HG03280 (cell line): ENCODE measurements around the gene AFAP1.
"Not testable (repeated sequence)": the region's sequence is repeated elsewhere in the genome, so short reads cannot be mapped to it uniquely, and the experiment has no call there.

Source experiments
- ATAC-seq: cut with Tn5 transposase; IDR thresholded peaks from one replicate; pipeline ENCODE4 v1.9.1; 2021; ENCODE audit warnings: mild to moderate bottlenecking, moderate library complexity; ENCODE audit not compliant: unreplicated experiment

AFAP1 gene

DNA sequence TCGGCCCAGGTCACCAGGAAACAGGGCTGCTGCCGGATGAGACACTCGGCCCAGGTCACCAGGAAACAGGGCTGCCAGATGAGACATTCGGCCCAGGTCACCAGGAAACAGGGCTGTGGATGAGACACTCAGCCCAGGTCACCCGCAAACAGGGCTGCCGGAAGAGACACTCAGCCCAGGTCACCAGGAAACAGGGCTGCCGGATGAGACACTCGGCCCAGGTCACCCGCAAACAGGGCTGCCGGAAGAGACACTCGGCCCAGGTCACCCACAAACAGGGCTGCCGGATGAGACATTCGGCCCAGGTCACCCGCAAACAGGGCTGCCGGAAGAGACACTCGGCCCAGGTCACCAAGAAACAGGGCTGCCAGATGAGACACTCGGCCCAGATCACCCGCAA lies 21.5 kb downstream of the AFAP1 start:
- not testable (repeated sequence) for ATAC-seq

DNA sequence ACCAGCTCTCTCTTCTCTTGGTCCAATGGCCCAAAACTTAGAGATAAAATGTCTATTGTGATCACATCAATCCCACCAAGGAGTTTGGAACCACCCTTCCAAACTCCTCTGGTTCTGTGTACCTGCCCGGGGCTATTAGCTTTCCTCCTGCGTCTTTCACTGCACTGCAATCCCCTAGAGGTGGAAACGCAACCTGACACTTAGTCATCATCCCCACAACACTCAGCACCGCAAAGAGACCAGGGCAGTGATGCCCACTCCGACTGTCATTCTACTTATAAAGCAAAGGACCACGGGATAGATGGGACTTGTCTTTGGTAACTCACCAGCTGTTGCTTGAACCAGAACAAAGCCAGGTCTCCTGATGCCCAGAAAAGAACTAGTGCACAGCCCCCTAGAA lies 22.0 kb downstream of the AFAP1 start:
- no peak for ATAC-seq

DNA sequence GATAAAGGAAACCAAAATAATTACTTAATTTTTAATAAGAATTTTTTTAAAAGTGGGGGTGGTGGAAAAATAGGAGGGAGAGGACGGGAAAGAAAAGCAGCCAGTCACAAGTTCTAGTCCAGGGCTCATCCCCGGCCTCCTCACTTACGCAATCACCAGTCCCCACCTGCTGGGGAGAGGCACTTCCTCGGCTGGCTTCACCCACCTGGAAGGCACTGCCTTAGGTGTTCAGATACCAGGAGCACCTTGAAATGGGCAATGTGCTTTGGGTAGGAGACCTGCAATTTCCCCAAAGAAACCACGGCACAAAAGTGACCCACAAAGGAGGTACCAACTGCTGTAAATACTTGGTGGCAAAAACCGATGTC lies 23.8 kb downstream of the AFAP1 start:
- ATAC-seq, result no peak

DNA sequence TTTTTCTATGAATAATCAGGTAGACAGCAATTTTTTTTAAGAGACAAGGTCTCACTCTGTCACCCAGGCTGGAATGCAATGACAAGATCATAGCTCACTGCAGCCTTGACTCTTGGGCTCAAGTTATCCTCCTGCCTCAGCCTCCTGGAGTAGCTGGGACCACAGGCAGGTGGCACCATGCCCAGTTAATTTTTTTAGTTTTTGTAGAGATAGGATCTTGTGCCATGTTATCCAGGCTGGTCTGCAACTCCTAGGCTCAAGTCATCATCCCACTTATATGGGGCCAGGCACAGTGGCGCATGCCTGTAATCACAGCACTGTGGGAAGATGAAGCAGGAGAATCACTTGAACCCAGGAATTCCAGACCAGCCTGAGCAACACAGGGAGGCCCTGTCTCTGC lies 26.8 kb downstream of the AFAP1 start:
- no peak for ATAC-seq

DNA sequence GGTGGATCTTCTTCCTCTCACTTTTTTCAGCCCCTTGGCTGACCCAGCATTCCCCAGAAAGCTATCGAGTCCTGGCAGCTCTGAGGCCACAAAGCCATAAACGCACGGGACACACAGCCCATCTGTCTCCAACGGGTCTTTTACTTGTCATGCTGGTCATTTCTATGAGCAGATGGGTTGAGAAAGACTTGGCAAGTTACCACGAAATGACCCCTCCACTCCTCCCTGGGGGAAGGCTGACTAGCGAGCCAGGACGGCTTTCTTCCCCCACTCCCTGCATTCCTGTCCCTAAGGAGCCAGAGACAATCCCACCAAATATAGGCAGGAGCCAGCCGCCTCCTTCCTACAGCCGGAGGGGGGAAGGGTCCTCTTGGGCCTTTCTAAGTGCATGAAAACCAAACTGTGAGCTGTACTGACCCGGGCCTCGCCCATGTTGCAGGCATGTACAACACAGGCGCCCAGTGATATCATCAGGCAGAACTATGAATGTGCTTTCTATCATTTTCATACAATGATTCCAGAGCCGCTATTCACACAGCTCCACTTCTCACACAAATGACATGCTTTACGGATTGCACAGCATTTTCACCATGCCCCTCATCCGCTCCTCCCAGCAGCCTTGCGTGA lies 28.6 kb downstream of the AFAP1 start:
- no peak for ATAC-seq

DNA sequence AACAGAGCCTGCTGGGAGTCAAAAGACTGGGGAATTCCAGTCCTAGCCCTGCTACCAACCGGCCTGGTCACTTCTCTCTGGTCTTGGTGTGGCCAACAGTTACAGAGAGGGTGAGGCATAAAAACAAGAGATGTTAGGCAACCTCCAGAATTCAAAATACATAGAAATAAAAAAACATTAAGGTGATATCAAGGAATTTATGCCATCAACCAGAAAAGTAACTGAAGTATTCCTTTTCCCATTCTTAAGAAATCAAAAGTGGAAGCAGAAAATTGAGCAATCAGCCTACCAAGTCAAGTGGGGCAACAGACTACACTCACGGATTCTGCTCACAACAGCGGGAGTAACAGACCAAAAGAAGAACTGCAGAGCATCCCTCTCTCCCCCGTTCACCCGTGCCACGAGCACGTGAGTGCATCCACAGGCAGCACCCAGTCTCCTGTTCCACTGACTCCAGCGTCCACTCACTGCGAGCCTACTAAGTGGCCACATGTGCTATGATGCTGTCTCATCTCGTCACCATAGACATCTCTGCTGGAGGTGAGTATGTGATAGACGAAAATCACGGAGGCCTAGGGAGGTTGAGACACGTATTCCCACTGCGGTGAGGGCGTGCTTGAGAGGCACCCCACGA lies 29.3 kb downstream of the AFAP1 start:
- ATAC-seq, result no peak

DNA sequence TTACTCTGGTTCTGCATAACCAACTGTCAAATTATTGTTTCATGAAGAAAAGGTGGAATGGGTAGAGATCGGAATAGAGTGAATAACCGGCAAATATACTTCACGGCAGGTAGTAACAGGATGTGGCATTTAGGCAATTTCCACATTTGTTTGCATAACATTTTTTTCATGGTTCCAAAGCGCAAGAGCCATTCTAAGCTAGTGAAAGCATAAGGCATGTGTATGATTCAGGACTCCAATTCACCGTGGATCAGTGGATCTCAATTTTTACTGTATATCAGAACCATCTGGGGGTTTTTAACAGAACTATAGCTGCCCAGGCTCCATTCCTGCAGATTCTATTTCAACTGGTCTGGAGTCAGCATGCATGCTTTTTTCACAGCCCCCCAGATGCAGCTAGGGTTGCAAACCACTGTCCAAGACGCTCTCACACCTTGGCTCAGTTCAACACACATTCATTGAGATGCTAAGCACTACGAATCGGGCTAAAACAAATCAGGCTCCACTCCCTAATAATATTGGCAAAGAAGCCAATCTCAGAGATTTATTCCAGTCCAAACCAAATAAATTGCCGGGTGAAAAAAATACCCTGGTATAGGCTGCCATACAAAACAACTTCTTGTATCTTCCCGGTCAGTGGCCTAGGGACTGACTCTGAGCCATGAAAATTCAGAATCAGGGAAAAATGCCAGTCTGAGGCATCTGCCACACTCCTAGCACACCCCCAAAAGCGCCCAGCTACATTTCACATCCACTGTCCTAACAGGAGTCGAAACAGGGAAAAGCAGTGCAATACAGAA lies 30.0 kb downstream of the AFAP1 start:
- no peak for ATAC-seq

DNA sequence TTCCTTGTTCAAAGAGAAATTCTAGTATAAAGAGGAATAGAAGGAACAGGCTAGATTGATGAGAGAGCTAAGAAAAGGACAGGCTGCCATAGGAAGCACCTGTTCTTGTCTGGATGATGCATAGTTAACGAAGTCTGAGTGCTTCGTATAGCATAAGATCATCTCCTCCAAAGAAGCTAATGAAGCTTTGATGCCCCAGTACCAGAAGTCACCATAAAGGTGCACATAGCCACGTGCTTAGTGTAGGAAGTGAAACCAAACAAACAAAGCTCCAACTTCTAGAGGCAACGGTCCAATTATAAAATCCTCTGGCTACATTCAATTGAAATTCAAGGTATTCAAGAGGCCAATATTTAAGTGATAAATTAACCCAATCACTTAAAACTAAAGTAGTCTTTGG lies 31.0 kb downstream of the AFAP1 start:
- no peak for ATAC-seq

DNA sequence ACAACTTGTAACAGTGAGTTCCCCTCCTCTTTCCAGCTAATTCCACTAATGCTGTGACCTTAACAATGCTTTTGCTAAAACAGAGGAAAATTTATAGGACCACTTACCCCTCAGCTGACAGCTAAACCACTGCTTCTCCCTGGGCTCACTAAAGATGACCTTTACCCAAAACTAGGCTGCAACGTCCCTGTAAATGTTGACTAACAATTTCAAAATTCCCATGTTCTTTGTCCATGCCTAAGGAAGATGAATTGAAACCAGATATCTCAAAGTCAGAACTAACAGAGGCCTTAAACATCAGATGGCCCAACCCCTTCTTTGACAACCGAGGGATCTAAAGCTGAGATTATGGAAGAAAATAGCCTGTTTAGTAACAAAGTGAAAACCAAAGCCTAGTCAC lies 32.5 kb downstream of the AFAP1 start:
- ATAC-seq, result no peak

DNA sequence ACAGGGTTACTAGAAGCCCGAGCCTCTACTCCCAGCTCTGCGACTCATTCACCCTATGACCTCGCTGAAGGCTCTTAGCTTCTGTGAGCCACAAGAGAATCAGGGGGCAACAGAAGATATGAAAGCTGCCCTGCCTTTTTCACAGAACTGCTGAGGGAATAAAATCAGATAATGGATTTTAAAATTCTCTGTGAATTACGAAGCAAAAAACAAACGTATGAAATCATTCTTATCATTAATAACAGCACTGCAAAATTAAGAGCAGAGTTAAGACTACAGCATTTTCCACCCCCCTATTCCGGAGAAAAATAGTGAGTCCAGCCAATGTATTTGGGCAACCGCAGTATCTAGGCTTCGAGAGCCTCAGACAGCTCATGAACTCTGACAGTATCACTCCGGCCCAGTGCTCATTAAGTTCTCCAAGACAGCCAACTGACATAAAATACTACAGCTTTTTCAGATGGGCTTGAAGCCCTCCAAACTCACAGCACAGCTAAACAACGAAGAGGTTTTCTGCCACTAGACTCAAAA lies 33.4 kb downstream of the AFAP1 start:
- ATAC-seq, result no peak

DNA sequence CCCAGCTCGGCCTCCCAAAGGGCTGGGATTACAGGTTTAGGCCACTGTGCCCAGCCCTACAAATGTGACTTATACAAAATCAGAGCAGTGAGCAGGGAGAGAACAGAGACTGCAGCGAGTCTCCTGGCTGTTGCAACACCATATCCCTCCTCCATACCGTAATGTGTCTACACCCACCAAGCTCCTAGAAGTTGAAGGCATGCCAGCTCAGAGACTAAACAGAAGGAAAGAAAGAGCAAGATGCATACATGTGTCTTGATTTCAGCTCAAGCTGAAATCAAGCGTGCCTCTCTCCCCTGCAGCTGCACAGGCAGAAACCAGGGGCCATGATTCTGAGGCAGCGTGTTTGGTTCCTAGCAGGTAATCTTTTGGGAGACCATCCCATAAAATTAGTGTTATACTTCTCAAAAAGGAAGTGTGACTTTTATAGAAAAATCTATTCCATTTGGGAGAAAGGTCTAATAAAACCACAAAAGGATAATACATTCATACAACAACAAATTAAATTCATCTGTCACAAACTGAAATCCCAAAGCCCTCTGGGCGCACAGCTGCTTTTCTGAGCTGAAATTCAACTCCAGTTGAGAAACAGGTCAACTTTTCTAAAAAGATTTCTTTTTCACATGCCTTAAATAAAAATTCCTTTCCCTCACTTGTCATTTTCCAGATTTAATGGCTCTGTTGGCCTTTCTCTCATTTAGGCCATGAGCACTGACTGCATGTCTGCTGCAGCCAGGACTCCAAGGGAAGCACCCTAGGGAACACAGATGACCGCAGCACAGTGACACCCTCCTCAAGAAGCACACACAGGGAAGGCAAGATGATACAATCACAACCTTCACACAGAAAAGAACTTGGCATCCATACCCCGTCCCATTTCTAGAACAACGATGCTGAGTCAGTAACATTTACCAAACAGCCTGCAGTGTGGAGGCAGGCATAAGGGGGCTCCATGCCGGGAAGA lies 34.4 kb downstream of the AFAP1 start:
- no peak for ATAC-seq

DNA sequence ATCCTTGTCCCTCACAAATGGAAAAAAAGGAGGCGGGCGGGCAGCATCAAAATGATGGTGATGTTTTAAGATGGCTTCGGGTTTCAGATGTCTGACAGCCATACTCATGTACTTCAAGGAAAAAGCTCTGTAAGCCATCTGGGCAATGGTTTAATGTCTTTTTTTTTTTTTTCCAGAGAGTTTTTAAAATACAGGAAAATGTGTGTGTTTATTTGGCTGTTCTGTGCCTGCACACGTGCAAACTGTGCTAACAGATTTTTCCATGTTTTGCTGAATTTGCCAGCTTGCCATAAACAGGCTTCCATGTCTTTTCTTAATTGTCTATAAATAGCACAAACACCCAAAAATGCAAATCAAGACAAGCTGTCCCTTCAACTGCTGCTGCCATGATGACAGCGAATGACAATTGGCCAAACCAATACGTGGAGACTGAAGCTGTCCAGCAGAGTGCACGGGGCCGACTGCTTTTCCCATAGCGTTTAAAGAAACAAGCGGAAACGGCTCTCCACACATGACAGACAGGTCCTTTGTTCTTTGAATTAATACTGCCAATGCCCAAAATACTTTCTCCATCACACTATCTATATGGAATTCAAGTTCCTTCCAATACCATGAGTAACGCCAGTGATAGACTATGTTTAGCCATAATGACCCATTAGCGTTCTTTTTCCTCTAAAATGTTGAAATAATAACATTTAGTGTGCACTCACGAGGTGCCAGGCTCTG lies 35.7 kb downstream of the AFAP1 start:
- ATAC-seq, result no peak

DNA sequence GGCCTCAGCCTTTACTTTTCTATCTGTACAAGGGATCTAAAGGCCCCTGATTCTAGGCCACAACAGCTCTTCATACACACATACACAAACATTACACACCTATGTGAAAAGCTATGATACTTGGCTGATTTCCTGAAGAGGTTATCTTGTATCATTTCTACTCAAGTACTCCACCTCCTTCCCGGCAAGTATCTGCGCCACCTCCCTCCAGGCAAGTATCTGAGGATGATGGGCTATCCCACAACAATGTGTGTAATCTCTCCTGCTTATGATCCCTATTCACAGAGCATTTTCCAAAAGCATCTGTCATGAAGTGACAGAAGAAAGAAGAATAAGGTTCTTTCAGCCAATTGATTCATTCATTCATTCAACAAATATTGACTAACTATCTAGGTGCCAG lies 36.8 kb downstream of the AFAP1 start:
- no peak for ATAC-seq

DNA sequence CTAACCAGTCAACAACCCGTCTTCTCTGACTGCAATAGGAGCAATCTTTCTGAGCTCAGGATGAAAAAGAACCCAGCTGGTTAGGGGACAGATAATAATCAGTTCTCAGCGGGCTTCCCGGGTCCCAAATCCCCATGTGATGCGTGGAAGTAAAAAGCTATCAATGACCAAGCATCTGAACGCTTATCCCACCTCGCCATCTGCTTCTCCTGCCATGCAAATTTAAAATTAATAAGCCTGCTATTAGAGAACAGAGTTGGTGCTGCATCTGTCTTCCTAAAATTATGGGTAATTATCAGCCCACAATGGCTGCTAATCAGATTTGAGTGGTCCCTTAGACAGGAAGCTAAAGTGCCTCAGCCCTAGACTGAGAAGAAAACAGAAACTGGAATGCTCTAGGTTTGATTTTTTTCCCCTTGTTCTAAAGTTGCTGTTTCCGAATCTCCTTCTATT lies 37.5 kb downstream of the AFAP1 start:
- no peak for ATAC-seq

DNA sequence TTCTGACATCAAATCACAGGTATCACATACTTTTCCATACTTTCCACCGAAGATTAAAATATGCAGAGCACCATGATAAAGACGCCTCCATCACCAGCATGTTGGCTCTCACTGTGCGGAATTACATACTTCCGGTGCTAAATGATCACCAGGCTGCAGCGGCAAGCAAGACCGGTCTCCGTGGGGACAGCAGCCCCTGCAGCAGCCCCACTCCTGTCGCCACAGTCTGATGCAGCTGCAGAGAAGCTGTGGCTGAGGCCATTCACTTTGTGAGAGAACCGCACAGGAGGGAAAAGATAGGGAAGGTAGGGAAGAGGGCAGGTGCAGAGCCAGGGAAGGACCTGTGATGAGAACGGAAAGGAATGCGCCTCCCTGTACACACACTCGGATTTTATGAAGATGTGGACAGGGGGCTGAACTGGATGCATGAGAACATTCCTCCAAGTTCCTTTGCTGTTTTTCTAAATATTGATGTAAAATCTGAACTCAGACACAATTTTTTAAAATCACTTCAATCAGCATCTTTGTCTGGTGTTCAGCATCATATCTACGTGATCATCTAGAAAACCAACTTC lies 38.3 kb downstream of the AFAP1 start:
- ATAC-seq, result no peak

DNA sequence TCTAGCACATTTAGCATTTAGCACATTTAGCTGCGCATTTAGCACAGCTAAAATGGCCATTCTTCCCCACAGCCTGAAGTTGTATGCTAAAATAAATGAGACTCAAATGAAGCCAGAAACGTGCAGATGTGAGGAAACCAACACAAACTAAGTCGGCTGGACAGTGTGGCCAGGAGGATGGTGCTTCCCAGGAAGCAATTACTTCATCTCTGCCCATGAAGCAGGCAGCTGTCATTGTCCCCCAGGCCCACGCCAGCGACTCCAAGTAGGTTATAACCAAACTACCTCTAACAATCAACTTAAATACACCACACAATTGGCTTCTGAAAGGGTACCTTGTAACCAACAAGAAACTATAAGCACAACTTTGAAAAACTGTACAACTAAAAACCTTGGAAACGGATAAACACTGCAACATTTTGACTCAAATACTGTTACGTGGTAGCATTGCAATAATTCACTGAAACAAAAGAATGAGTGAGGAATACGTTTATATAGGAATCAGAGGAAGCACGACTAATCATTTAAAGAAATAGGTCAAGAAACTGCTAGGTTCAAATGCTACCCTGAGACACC lies 39.2 kb downstream of the AFAP1 start:
- no peak for ATAC-seq

DNA sequence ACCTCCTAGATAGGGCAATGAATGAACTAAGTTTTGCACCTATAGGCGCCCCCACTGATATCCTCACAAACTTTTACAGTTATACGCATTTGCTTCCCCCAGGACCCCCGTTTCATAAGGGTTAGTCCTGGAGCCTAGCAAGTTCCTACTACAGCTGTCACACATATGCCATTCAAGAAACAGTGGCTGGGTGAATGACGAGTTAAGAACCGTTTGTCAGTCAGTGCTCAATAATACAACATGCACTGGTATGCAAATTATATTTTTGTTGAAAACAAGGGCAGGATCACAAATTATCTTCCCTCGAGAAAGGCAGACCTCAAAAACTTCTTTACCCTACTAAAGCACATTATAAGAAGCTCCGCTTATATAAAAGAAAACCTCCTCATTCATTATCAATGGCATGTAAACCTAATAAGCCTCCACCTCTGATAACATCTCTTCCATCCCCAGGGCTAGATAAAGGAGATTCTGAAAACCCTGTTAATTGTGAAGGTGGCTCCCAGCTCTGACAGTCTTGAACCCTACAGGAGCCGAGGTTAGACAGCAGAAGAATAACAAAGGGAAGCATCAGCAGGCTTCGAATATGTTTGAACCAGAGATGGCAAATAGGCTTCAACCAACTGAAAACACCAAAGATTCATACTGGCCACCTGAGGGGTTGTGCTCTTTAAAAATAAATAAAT lies 40.3 kb downstream of the AFAP1 start:
- no peak for ATAC-seq

DNA sequence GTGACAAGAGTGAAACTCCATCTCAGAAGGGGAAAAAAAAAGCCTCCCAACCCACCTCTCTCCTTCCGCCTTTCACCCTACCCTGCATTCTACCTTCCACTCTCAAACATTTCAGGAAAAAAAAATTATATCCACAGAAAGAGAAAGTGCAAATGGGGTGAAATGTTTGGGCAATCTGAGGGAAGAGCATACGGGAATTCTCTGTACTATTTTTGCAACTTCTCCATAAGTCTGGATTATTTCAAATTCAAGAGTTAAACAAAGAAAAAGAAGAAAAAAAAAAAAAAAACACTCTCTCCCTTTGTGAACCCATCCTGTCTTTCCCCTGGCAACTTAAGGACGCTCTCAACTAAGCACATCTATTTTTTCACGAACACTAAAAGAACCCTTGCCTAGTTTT lies 41.3 kb downstream of the AFAP1 start:
- ATAC-seq, result no peak

DNA sequence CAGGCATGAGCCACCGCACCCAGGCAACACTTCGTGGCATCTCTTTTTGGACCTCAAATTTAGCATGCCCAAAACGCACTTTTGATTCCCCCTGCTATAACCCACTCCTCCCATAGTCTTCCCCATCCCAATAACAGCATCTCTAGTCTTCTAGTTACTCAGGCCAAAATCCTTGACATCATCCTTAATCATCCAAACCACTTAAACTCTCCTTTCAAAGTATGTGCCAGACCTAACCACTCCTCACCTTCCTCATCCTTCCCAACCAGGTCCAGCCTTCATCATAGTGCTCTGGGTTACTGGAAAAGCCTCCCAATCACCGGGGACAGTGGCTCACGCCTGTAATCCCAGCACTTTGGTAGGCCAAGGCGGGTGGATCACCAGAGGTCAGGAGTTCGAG lies 41.9 kb downstream of the AFAP1 start:
- no peak for ATAC-seq
